Endothelial cell of umbilical vein (primary cell): ENCODE results near the gene CDYL. TPM values are rescaled to one million over a fixed set of nuclear protein-coding genes. Genes with fewer than 3 reads are reported as not detected.

Source experiments
- BruUV-seq: library from RNA; stranded (reverse); fragments of 400-500 nt; replicated peaks from 2 replicates; lab custom pipeline; 2021; lab: Mats Ljungman, UMichigan
- CTCF ChIA-PET: fragments of 300-600, 350-600 bp; sonication (Branson Sonifier 250); formaldehyde crosslinking; loops from one replicate; lab custom pipeline; 2021; ENCODE audit warnings: antibody characterized with exemption, inconsistent platforms; lab: Charles Lee
- POLR2A ChIA-PET: fragments of 300-600, 350-600 bp; sonication (Branson Sonifier 250); formaldehyde crosslinking; loops from one replicate; lab custom pipeline; 2021; ENCODE audit warnings: antibody characterized with exemption, inconsistent platforms; lab: Charles Lee
- DNase-seq: peaks from one replicate; pipeline ENCODE4 v3.0.0-alpha.2; 2011; ENCODE audit warnings: low read depth, low spot score
- FAIRE-seq: peaks from 2 replicates; lab custom pipeline; 2011; peaks lifted over from hg19 to GRCh38; lab: Jason Lieb, UNC
- H2AFZ ChIP-seq: 2 replicates; pipeline ENCODE4 v1.6.0; 2012; ENCODE audit warnings: low read depth, low read length, control low read depth, inconsistent platforms
- H3K27ac ChIP-seq: 2 replicates; pipeline ENCODE4 v1.5.1; 2011; ENCODE audit warnings: low read depth, mild to moderate bottlenecking, control low read depth, low read length, moderate library complexity; ENCODE audit not compliant: insufficient read depth
- H3K27me3 ChIP-seq, 2 experiments: 2 replicates each; pipeline versions ENCODE4 v1.6.0 to v1.6.1; 2011; ENCODE audit warnings: low read length in 2 of 2, mixed read lengths in 1 of 2; ENCODE audit not compliant: control insufficient read depth in 2 of 2, insufficient read depth in 2 of 2
- H3K36me3 ChIP-seq, 2 experiments: 2 replicates in 1 of 2; 3 replicates in 1 of 2; pipeline ENCODE4 v1.5.1; 2011; ENCODE audit warnings: low read length in 2 of 2, mild to moderate bottlenecking in 1 of 2, moderate library complexity in 1 of 2; ENCODE audit not compliant: control insufficient read depth in 2 of 2, insufficient read depth in 2 of 2; ENCODE audit errors: extremely low read depth in 1 of 2
- H3K4me1 ChIP-seq: 3 replicates; pipeline ENCODE4 v1.5.1; 2011; ENCODE audit warnings: mild to moderate bottlenecking, low read length; ENCODE audit not compliant: control insufficient read depth, insufficient read depth; ENCODE audit errors: extremely low read depth
- H3K4me2 ChIP-seq: 2 replicates; pipeline ENCODE4 v1.6.1; 2011; ENCODE audit warnings: low read length, control low read depth, mixed read lengths; ENCODE audit not compliant: insufficient read depth
- H3K4me3 ChIP-seq, 3 experiments: fragments of 200-600 bp in 1 of 3; sonication (generic), shearing (Covaris generic) in 1 of 3; replicated peaks in 1 of 3; 2 replicates each; pipeline ENCODE4 v1.5.1; 2011 to 2016; ENCODE audit warnings: control low read depth in 3 of 3, low read length in 3 of 3, mild to moderate bottlenecking in 2 of 3, inconsistent platforms in 1 of 3, low read depth in 1 of 3, moderate library complexity in 1 of 3; ENCODE audit not compliant: insufficient read depth in 1 of 3
- H3K79me2 ChIP-seq: 2 replicates; pipeline ENCODE4 v1.6.0; 2012; ENCODE audit warnings: low read length, inconsistent platforms; ENCODE audit not compliant: control insufficient read depth, insufficient read depth
- H3K9ac ChIP-seq: replicated peaks from 2 replicates; pipeline ENCODE3; 2011; ENCODE audit warnings: low read length, control low read depth; ENCODE audit not compliant: insufficient read depth; ENCODE audit errors: extremely low read depth
- H3K9me1 ChIP-seq: replicated peaks from 3 replicates; pipeline ENCODE4 v1.6.0; 2011; ENCODE audit warnings: mild to moderate bottlenecking, low read length; ENCODE audit not compliant: control insufficient read depth, insufficient read depth; ENCODE audit errors: extremely low read depth
- H3K9me3 ChIP-seq: replicated peaks from 2 replicates; pipeline ENCODE4 v1.5.1; 2012; ENCODE audit warnings: low read length, inconsistent platforms; ENCODE audit not compliant: control insufficient read depth, insufficient read depth
- H4K20me1 ChIP-seq: replicated peaks from 2 replicates; pipeline ENCODE3; 2011; ENCODE audit warnings: mild to moderate bottlenecking, low read length; ENCODE audit not compliant: control insufficient read depth, insufficient read depth; ENCODE audit errors: extremely low read depth
- EZH2 ChIP-seq: IDR thresholded peaks from 2 replicates; pipeline ENCODE4 v1.6.1; 2012; ENCODE audit warnings: borderline replicate concordance, low read depth, mild to moderate bottlenecking, moderate library complexity, low read length, inconsistent platforms; ENCODE audit not compliant: severe bottlenecking
- FOS ChIP-seq: IDR thresholded peaks from 2 replicates; pipeline ENCODE4 v1.6.1; 2011; ENCODE audit warnings: mild to moderate bottlenecking, low read length, moderate library complexity, borderline replicate concordance; ENCODE audit not compliant: insufficient read depth
- GATA2 ChIP-seq: IDR thresholded peaks from 2 replicates; pipeline ENCODE4 v1.7.0; 2011; ENCODE audit warnings: low read depth, mild to moderate bottlenecking, moderate library complexity, mixed read lengths, low read length; ENCODE audit not compliant: insufficient read length, insufficient read depth
- JUN ChIP-seq: IDR thresholded peaks from 2 replicates; pipeline ENCODE4 v1.6.1; 2011; ENCODE audit warnings: borderline replicate concordance, low read depth; ENCODE audit not compliant: insufficient read length, insufficient read depth
- MYC ChIP-seq: IDR thresholded peaks from one replicate; pipeline ENCODE4 v1.6.1; 2011; ENCODE audit warnings: mild to moderate bottlenecking, low read depth, low read length
- POLR2A ChIP-seq: IDR thresholded peaks from 2 replicates; pipeline ENCODE4 v1.6.1; 2012; ENCODE audit warnings: low read depth, mild to moderate bottlenecking, control low read depth, low read length
- POLR2AphosphoS5 ChIP-seq: IDR thresholded peaks from 2 replicates; pipeline ENCODE4 v1.6.1; 2012; ENCODE audit warnings: low read depth, mild to moderate bottlenecking, control low read depth, low read length, moderate library complexity; ENCODE audit not compliant: insufficient read depth
- dilution Hi-C: fragments of 300-500 bp; cut with MboI; formaldehyde crosslinking; loops from one replicate; pipeline ENCODE4 v1.15.0; 2019; ENCODE audit warnings: low sequenced_read_pairs; ENCODE audit not compliant: extremely low pct_ligation_motif_present
- intact Hi-C: fragments of 100-400 bp; cut with micrococcal nuclease; formaldehyde crosslinking; loops from one replicate; pipeline ENCODE4 v1.10.0; 2022
- polyA plus RNA-seq, 4 experiments: library from polyadenylated mRNA; depleted of rRNA in 3 of 4; stranded (reverse) in 3 of 4; unstranded in 1 of 4; fragments of >200 nt; gene quantifications; 2 replicates each; pipeline versions ENCODE4 v1.2.1 to v1.2.3, GENCODE V29; 2011 to 2012; ENCODE audit warnings: missing spikeins in 1 of 4
- total RNA-seq: library from RNA; stranded (reverse); gene quantifications from 2 replicates; pipeline ENCODE4 v1.2.3, GENCODE V29; 2021
- TF ChIP-seq, protein P1 (sequence below), 2 donors: IDR thresholded peaks; 1 replicate in 1 of 2; 2 replicates in 1 of 2; pipeline ENCODE4 v1.5.1; 2011; ENCODE audit warnings: low read length in 2 of 2, mild to moderate bottlenecking in 2 of 2, moderate library complexity in 2 of 2, control low read depth in 1 of 2, inconsistent platforms in 1 of 2, low read depth in 1 of 2; ENCODE audit not compliant: insufficient read depth in 1 of 2; ENCODE audit errors: extremely low read depth in 1 of 2
- TF ChIP-seq, protein P2 (sequence below): IDR thresholded peaks from 2 replicates; pipeline ENCODE4 v1.6.1; 2011; ENCODE audit not compliant: insufficient read depth, insufficient read length

CDYL gene
- total and polyA plus RNA-seq, 2 donors (not counting 3 experiments of a cell fraction or from before 2014, with no cell fraction given), result 10.2 to 35.6 TPM

DNA sequence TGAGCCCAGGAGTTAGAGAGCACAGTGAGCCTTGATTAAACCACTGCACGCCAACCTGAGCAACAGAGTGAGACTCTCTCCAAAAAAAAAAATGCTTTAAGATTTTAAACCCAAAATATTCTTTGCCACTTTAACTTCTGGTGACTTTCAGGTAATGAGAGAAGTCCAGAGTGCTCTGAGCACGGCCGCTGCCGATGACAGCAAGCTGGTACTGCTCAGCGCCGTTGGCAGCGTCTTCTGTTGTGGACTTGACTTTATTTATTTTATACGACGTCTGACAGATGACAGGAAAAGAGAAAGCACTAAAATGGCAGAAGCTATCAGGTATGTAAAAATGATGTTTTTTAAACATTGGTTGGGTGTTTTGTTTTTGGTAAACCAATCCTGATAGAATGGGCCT is 161.2 kb downstream of the CDYL start:
- Histone ChIP-seq H4K20me1 (no peaks in the 10 kb centered on the region), H3K9me3 (no peaks in the 10 kb centered on the region), H2AFZ (no peak overlapping the region), H3K9ac (no peak overlapping the region), H3K36me3 (no peaks in the 10 kb centered on the region), H3K4me1 (peaks cover 8% of the 10 kb centered on the region), H3K27ac (no peak overlapping the region), H3K4me2 (no peak overlapping the region), H3K79me2 (no peaks in the 10 kb centered on the region), H3K27me3 (no peaks in the 10 kb centered on the region), H3K9me1 (no peaks in the 10 kb centered on the region), H3K4me3 (no peak overlapping the region)
- ChIA-PET POLR2A (no interaction called here), CTCF (interaction anchor here (0.6 kb wide), 1 partner anchor 14 kb away, joined by 3 read pairs; no protein-coding TSS in a partner anchor)
- TF ChIP-seq POLR2A (no peak), EZH2 (no peak), JUN (no peak), POLR2AphosphoS5 (no peak), MYC (no peak), GATA2 (no peak), FOS (no peak)
- TF ChIP-seq, protein P1, sequence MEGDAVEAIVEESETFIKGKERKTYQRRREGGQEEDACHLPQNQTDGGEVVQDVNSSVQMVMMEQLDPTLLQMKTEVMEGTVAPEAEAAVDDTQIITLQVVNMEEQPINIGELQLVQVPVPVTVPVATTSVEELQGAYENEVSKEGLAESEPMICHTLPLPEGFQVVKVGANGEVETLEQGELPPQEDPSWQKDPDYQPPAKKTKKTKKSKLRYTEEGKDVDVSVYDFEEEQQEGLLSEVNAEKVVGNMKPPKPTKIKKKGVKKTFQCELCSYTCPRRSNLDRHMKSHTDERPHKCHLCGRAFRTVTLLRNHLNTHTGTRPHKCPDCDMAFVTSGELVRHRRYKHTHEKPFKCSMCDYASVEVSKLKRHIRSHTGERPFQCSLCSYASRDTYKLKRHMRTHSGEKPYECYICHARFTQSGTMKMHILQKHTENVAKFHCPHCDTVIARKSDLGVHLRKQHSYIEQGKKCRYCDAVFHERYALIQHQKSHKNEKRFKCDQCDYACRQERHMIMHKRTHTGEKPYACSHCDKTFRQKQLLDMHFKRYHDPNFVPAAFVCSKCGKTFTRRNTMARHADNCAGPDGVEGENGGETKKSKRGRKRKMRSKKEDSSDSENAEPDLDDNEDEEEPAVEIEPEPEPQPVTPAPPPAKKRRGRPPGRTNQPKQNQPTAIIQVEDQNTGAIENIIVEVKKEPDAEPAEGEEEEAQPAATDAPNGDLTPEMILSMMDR (IDR thresholded peaks at IDR 0.05; ENCODE audit: extremely low read depth in 1 of 2, insufficient read depth in 1 of 2, low read depth in 1 of 2, low read length in 2 of 2), result no peak
- TF ChIP-seq, protein P2, sequence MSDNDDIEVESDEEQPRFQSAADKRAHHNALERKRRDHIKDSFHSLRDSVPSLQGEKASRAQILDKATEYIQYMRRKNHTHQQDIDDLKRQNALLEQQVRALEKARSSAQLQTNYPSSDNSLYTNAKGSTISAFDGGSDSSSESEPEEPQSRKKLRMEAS, result no peak
- no TSS peak for BruUV-seq
- no peak for FAIRE-seq
- dilution Hi-C loops, result no loop called here
- intact Hi-C loops, result loop anchor here (2.0 to 10.0 kb wide), 4 partner anchors 93 to 471 kb away; no protein-coding TSS in a partner anchor
- no peak for DNase-seq
